Keratinocyte (primary cell): Measurements from ENCODE around the gene LIMS4.
"Not testable (repeated sequence)": the region's sequence is repeated elsewhere in the genome, so short reads cannot be mapped to it uniquely, and the experiment has no call there.

Source experiments
- CTCF ChIP-seq, 3 experiments: IDR thresholded peaks in 1 of 3; conservative IDR thresholded peaks in 1 of 3; optimal IDR thresholded peaks in 1 of 3; 2 replicates in 2 of 3; 3 replicates in 1 of 3; pipeline versions ENCODE3 to v1.5.1; 2011; ENCODE audit warnings: low read length in 3 of 3, mild to moderate bottlenecking in 3 of 3, moderate library complexity in 2 of 3, control low read depth in 1 of 3, inconsistent platforms in 1 of 3; ENCODE audit not compliant: insufficient read depth in 2 of 3; ENCODE audit errors: extremely low read depth in 1 of 3
- EZH2 ChIP-seq: IDR thresholded peaks from one replicate; pipeline ENCODE4 v1.6.1; 2012; ENCODE audit warnings: inconsistent platforms, mild to moderate bottlenecking, low read length, moderate library complexity

GRCh38 chr2:110443305-110444005, 29.2 kb downstream of the LIMS4 start:
- TF ChIP-seq CTCF (optimal IDR thresholded peaks at IDR 0.05 in 1 of 3, IDR thresholded peaks at IDR 0.05 in 1 of 3, conservative IDR thresholded peaks at IDR 0.05 in 1 of 3; ENCODE audit: extremely low read depth in 1 of 3, insufficient read depth in 2 of 3, low read length in 3 of 3); EZH2: not testable (repeated sequence)
